GM23248 (cell line): ENCODE measurements around the gene PPM1H. TPM values are rescaled to one million over a fixed set of nuclear protein-coding genes. Genes with fewer than 3 reads are reported as not detected.

Experiments used
- DNase-seq: peaks from one replicate; pipeline ENCODE4 v3.0.0-alpha.2; 2015
- H2AFZ ChIP-seq: fragments of 200-600 bp; sonication (generic); 2 replicates; pipeline ENCODE4 v1.6.1; 2016; ENCODE audit warnings: antibody characterized with exemption
- H3F3A ChIP-seq: fragments of 200-600 bp; sonication (generic); 2 replicates; pipeline ENCODE4 v1.6.1; 2016; ENCODE audit warnings: mild to moderate bottlenecking, antibody characterized with exemption, mixed run types; ENCODE audit not compliant: insufficient read depth
- H3K27ac ChIP-seq: fragments of 200-600 bp; sonication (generic); 2 replicates; pipeline ENCODE4 v1.5.1; 2016; ENCODE audit warnings: mild to moderate bottlenecking
- H3K27me3 ChIP-seq: fragments of 200-600 bp; sonication (generic); replicated peaks from 2 replicates; pipeline ENCODE4 v1.6.1; 2016; ENCODE audit warnings: mild to moderate bottlenecking; ENCODE audit not compliant: insufficient read depth
- H3K36me3 ChIP-seq: fragments of 200-600 bp; sonication (generic); 2 replicates; pipeline ENCODE4 v1.6.1; 2016; ENCODE audit warnings: low read depth, mild to moderate bottlenecking
- H3K4me1 ChIP-seq: fragments of 200-600 bp; sonication (generic); 2 replicates; pipeline ENCODE4 v1.6.1; 2016; ENCODE audit warnings: mild to moderate bottlenecking; ENCODE audit not compliant: insufficient read depth
- H3K4me2 ChIP-seq: fragments of 200-600 bp; sonication (generic); one replicate; pipeline ENCODE4 v1.6.1; 2016; ENCODE audit warnings: mild to moderate bottlenecking; ENCODE audit not compliant: unreplicated experiment
- H3K4me3 ChIP-seq: fragments of 200-600 bp; sonication (generic); 2 replicates; pipeline ENCODE4 v1.5.1; 2016; ENCODE audit warnings: mild to moderate bottlenecking
- H3K79me2 ChIP-seq: fragments of 200-600 bp; sonication (generic); 2 replicates; pipeline ENCODE4 v1.6.1; 2016; ENCODE audit warnings: mild to moderate bottlenecking; ENCODE audit not compliant: insufficient read depth
- H3K9ac ChIP-seq: fragments of 200-600 bp; sonication (generic); 2 replicates; pipeline ENCODE4 v1.6.1; 2016; ENCODE audit warnings: mild to moderate bottlenecking
- H3K9me2 ChIP-seq: fragments of 200-600 bp; sonication (generic); 2 replicates; pipeline ENCODE4 v1.6.1; 2016; ENCODE audit warnings: mixed run types, mild to moderate bottlenecking, moderate library complexity; ENCODE audit not compliant: insufficient read depth
- H3K9me3 ChIP-seq: fragments of 200-600 bp; sonication (generic); one replicate; pipeline ENCODE4 v1.6.1; 2017; ENCODE audit warnings: low read depth
- H4K20me1 ChIP-seq: fragments of 200-600 bp; sonication (generic); 2 replicates; pipeline ENCODE4 v1.6.0; 2016; ENCODE audit not compliant: insufficient read depth
- EZH2 ChIP-seq: fragments of 200-600 bp; sonication (generic); IDR thresholded peaks from 2 replicates; pipeline ENCODE4 v1.6.1; 2018; ENCODE audit warnings: antibody characterized with exemption, mild to moderate bottlenecking; ENCODE audit not compliant: insufficient read depth, poor library complexity, severe bottlenecking
- EZH2phosphoT487 ChIP-seq: fragments of 200-600 bp; sonication (generic); IDR thresholded peaks from 2 replicates; pipeline ENCODE4 v1.6.1; 2018; ENCODE audit warnings: antibody characterized with exemption, moderate library complexity, mild to moderate bottlenecking, low read depth; ENCODE audit not compliant: insufficient read depth
- WGBS, 2 experiments: methylation state at CpG; one replicate each; pipeline ENCODE4 v1.1.6; 2015 to 2017; ENCODE audit warnings: low lambda C conversion rate in 2 of 2, low coverage in 1 of 2; ENCODE audit errors: missing lambda C conversion rate in 2 of 2; 5-methylcytosine and 5-hydroxymethylcytosine counted together
- in situ Hi-C: fragments of 300-500 bp; cut with MboI; formaldehyde crosslinking; loops from 2 replicates; pipeline ENCODE4 v1.15.0; 2020
- polyA plus RNA-seq: library from polyadenylated mRNA; unstranded; fragments of >200 nt; fragmentation: Nextera tagmentation; extraction: Ambion mirVana; gene quantifications from 2 replicates; pipeline ENCODE4 v1.2.1, GENCODE V29; 2016
- total RNA-seq: library from RNA; depleted of rRNA; stranded (reverse); fragments of >200 nt; shearing (Covaris generic); gene quantifications from 2 replicates; pipeline ENCODE4 v1.2.3, GENCODE V29; 2014

The PPM1H gene
- total and polyA plus RNA-seq, 2 experiments from 2014 or later = 0.13 to 1.2 TPM

- Histone ChIP-seq H3K9me3 (no peaks in the 10 kb centered on the region), H3K9ac (no peak overlapping the region), H2AFZ (no peak overlapping the region), H3K9me2 (no peaks in the 10 kb centered on the region), H3K4me3 (no peak overlapping the region), H3K27me3 (peaks cover 16% of the 10 kb centered on the region; the same call in 1 of the 2 replicates), H3K79me2 (no peaks in the 10 kb centered on the region), H3K4me1 (no peaks in the 10 kb centered on the region), H3K27ac (no peak overlapping the region), H3K36me3 (no peaks in the 10 kb centered on the region), H3F3A (no peaks in the 10 kb centered on the region), H4K20me1 (no peaks in the 10 kb centered on the region), H3K4me2 (no peak overlapping the region)
- in situ Hi-C loops = no loop called here
- no peak for DNase-seq
- TF ChIP-seq EZH2 (no peak), EZH2phosphoT487 (no peak)
- 33 to 47% methylated on average over 1 of the region's 1 CpG for WGBS, 2 experiments
These were observed 9.3 kb downstream of the PPM1H start for GRCh38 chr12:62925680-62926079.

- no peak overlapping the region for H3K4me3 ChIP-seq
- no peak overlapping the region for H3K4me2 ChIP-seq
- no peaks in the 10 kb centered on the region for H3K9me3 ChIP-seq
- H2AFZ ChIP-seq = no peak overlapping the region
- H3K27ac ChIP-seq = no peak overlapping the region
- H3K27me3 ChIP-seq = 0 out of 2 replicates have a peak, but pooled peaks cover 7% of the 10 kb centered on the region
- DNase-seq = no peak
- TF ChIP-seq EZH2 (no peak), EZH2phosphoT487 (no peak)
- H3K79me2 ChIP-seq = no peaks in the 10 kb centered on the region
- no peaks in the 10 kb centered on the region for H3K4me1 ChIP-seq
- no peaks in the 10 kb centered on the region for H4K20me1 ChIP-seq
- H3F3A ChIP-seq = no peaks in the 10 kb centered on the region
- H3K9ac ChIP-seq = no peak overlapping the region
- H3K36me3 ChIP-seq = no peaks in the 10 kb centered on the region
- no peaks in the 10 kb centered on the region for H3K9me2 ChIP-seq
- in situ Hi-C loops = no loop called here
- WGBS, 2 experiments = 65 to 70% methylated on average over 2 of the region's 2 CpGs
These were observed 10.9 kb downstream of the PPM1H start for GRCh38 chr12:62924084-62924483.

DNA sequence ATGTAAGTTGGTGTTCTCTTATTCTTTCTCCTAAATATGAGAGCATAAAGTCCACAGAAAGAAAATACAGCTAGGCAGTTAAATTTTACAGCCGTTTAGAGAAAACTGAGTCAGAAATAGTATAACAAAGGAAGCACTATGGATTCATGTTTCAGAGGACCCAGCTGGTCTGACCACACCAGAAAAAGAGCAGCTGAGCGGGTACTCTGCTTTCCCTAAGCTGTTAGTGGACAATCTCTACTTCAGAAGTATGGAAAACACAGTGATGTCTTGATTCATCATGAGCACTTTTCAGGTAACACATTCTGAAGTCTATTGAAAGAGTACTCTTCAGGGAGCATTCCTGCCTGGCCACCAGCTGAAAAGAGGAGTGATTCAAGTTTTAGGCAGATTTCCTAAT is 12.4 kb downstream of the PPM1H start:
- no peaks in the 10 kb centered on the region for H3K9me3 ChIP-seq
- H3K36me3 ChIP-seq = no peaks in the 10 kb centered on the region
- in situ Hi-C loops = no loop called here
- no peaks in the 10 kb centered on the region for H3K4me1 ChIP-seq
- TF ChIP-seq EZH2phosphoT487 = no peak
- TF ChIP-seq EZH2 = no peak
- 32 to 38% methylated on average over 2 of the region's 2 CpGs for WGBS, 2 experiments
- no peak overlapping the region for H3K4me3 ChIP-seq
- no peaks in the 10 kb centered on the region for H3K79me2 ChIP-seq
- H3F3A ChIP-seq = no peaks in the 10 kb centered on the region
- no peak overlapping the region for H3K27ac ChIP-seq
- H3K4me2 ChIP-seq = no peak overlapping the region
- H3K9ac ChIP-seq = no peak overlapping the region
- H3K9me2 ChIP-seq = no peaks in the 10 kb centered on the region
- H4K20me1 ChIP-seq = no peaks in the 10 kb centered on the region
- H3K27me3 ChIP-seq = 0 out of 2 replicates have a peak, but pooled peaks cover 14% of the 10 kb centered on the region
- H2AFZ ChIP-seq = no peak overlapping the region
- DNase-seq = no peak

GRCh38 chr12:62919838-62920237 is 15.1 kb downstream of the PPM1H start:
- Histone ChIP-seq H3K79me2 (no peaks in the 10 kb centered on the region), H4K20me1 (no peaks in the 10 kb centered on the region), H3K36me3 (no peaks in the 10 kb centered on the region), H3K4me2 (no peak overlapping the region), H3K27ac (no peak overlapping the region), H3K4me1 (no peaks in the 10 kb centered on the region), H3F3A (no peaks in the 10 kb centered on the region), H3K9me2 (no peaks in the 10 kb centered on the region), H3K27me3 (0 out of 2 replicates have a peak, but pooled peaks cover 11% of the 10 kb centered on the region), H2AFZ (no peak overlapping the region), H3K9ac (no peak overlapping the region), H3K9me3 (no peaks in the 10 kb centered on the region), H3K4me3 (no peak overlapping the region)
- WGBS, 2 experiments = 3% methylated on average over 2 of the region's 2 CpGs
- in situ Hi-C loops = no loop called here
- TF ChIP-seq EZH2phosphoT487 = no peak
- TF ChIP-seq EZH2 = no peak
- peak; percentile 2 for DNase-seq

DNA sequence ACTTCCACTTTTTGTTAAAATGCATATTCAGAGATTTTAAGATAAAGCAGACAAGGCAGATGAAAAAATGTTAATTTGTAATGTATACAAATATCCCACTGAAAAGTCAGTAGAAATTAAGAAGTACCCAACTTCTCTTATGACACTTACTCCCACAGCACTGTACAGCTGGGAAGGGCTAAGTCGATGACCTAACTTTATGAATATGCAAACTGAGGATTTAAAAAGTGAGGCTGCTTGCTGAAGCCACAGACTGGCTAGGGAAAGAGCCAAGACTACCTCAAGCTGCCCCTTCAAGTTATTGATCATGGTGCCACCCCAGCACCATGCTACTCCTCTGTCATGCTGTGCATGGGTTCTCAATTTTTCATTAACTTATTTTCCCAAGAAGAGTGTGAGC is 17.0 kb downstream of the PPM1H start:
- Histone ChIP-seq H3K79me2 (no peaks in the 10 kb centered on the region), H3F3A (no peaks in the 10 kb centered on the region), H3K9me3 (no peaks in the 10 kb centered on the region), H3K4me2 (no peak overlapping the region), H2AFZ (no peak overlapping the region), H3K4me3 (no peak overlapping the region), H3K27ac (no peak overlapping the region), H3K9ac (no peak overlapping the region), H3K9me2 (no peaks in the 10 kb centered on the region), H3K36me3 (no peaks in the 10 kb centered on the region), H3K4me1 (no peaks in the 10 kb centered on the region), H3K27me3 (0 out of 2 replicates have a peak, but pooled peaks cover 9% of the 10 kb centered on the region), H4K20me1 (no peaks in the 10 kb centered on the region)
- TF ChIP-seq EZH2 (no peak), EZH2phosphoT487 (no peak)
- in situ Hi-C loops = no loop called here
- WGBS, 2 experiments = 30 to 39% methylated on average over 1 of the region's 1 CpG
- DNase-seq = no peak
